HepG2 (cell line): ENCODE results near the gene HSPA1L. TPM values are rescaled to one million over a fixed set of nuclear protein-coding genes. Genes with fewer than 3 reads are reported as not detected.

Experiments
- ATAC-seq: fragments of 200-7000 bp; cut with Tn5 transposase; 3 replicates; pipeline ENCODE4 v1.9.1; 2020; ENCODE audit warnings: mild to moderate bottlenecking, moderate library complexity
- BruUV-seq: library from RNA; stranded (reverse); fragments of 400-500 nt; replicated peaks from 2 replicates; lab custom pipeline; 2021; lab: Mats Ljungman, UMichigan
- CTCF ChIA-PET: fragments of 300-600 bp; formaldehyde crosslinking; extraction: SDS; loops from one replicate; lab custom pipeline; 2021; ENCODE audit warnings: low total read pairs, inconsistent platforms, low intra/inter-chr PET ratio; lab: Yijun Ruan, JAX
- POLR2A ChIA-PET: fragments of 350-600 bp; sonication (Branson Sonifier 250); formaldehyde crosslinking; loops from one replicate; lab custom pipeline; 2020; ENCODE audit warnings: antibody characterized with exemption, inconsistent platforms; lab: Yijun Ruan, JAX
- DNase-seq: peaks from one replicate; pipeline ENCODE4 v3.0.0-alpha.2; 2015; ENCODE audit warnings: low spot score
- FAIRE-seq: peaks from 3 replicates; lab custom pipeline; 2011; peaks lifted over from hg19 to GRCh38; lab: Jason Lieb, UNC
- H2AFZ ChIP-seq: one replicate; pipeline ENCODE4 v1.6.1; 2011; ENCODE audit warnings: low read length, inconsistent platforms
- H3K27ac ChIP-seq: fragments of 300-600 bp; 3 replicates; pipeline ENCODE4 v1.8.0; 2011; ENCODE audit warnings: mixed run types, mild to moderate bottlenecking, mixed read lengths, low read length, inconsistent platforms; ENCODE audit not compliant: insufficient read depth; ENCODE audit errors: extremely low read length
- H3K27me3 ChIP-seq, 2 experiments: fragments of 200-600 bp in 1 of 2; 2 replicates in 1 of 2; 3 replicates in 1 of 2; pipeline versions ENCODE4 v1.6.0 to v1.8.0; 2011; ENCODE audit warnings: low read length in 2 of 2, mild to moderate bottlenecking in 2 of 2, moderate library complexity in 2 of 2, inconsistent platforms in 1 of 2; ENCODE audit not compliant: insufficient read depth in 2 of 2, control insufficient read depth in 1 of 2
- H3K36me3 ChIP-seq, 2 experiments: fragments of 200-600 bp in 1 of 2; replicated peaks in 1 of 2; 2 replicates in 1 of 2; 3 replicates in 1 of 2; pipeline versions ENCODE4 v1.5.1 to v1.8.0; 2011; ENCODE audit warnings: low read length in 2 of 2, inconsistent platforms in 1 of 2; ENCODE audit not compliant: insufficient read depth in 2 of 2, control insufficient read depth in 1 of 2
- H3K4me1 ChIP-seq: 2 replicates; pipeline ENCODE4 v1.5.1; 2012; ENCODE audit warnings: low read length, inconsistent platforms; ENCODE audit not compliant: insufficient read depth
- H3K4me2 ChIP-seq: 2 replicates; pipeline ENCODE4 v1.6.0; 2011; ENCODE audit warnings: low read depth, low read length, inconsistent platforms
- H3K4me3 ChIP-seq, 3 experiments: fragments of 200-600 bp in 1 of 3; sonication (generic), shearing (Covaris generic) in 1 of 3; replicated peaks in 1 of 3; 2 replicates each; pipeline ENCODE4 v1.5.1; 2011 to 2016; ENCODE audit warnings: low read length in 3 of 3, inconsistent platforms in 2 of 3, low read depth in 2 of 3, mild to moderate bottlenecking in 2 of 3, control low read depth in 1 of 3, mixed read lengths in 1 of 3; ENCODE audit not compliant: insufficient read depth in 1 of 3
- H3K79me2 ChIP-seq: one replicate; pipeline ENCODE4 v1.6.1; 2011; ENCODE audit warnings: low read length, inconsistent platforms; ENCODE audit not compliant: insufficient read depth
- H3K9ac ChIP-seq: 2 replicates; pipeline ENCODE4 v1.6.0; 2011; ENCODE audit warnings: mild to moderate bottlenecking, low read depth, low read length, inconsistent platforms; ENCODE audit not compliant: insufficient read depth
- H3K9me3 ChIP-seq: 2 replicates; pipeline ENCODE4 v1.5.1; 2012; ENCODE audit warnings: mild to moderate bottlenecking, low read length
- H4K20me1 ChIP-seq: 2 replicates; pipeline ENCODE4 v1.6.0; 2011; ENCODE audit warnings: inconsistent platforms, mild to moderate bottlenecking, low read length, moderate library complexity; ENCODE audit not compliant: insufficient read depth
- BHLHE40 ChIP-seq: IDR thresholded peaks from 2 replicates; pipeline ENCODE4 v1.6.1; 2011; ENCODE audit warnings: low read length, improper control_type of control experiment
- CENPX ChIP-seq: sonication (generic); formaldehyde crosslinking; IDR thresholded peaks from 2 replicates; pipeline ENCODE4 v1.9.0; 2021; ENCODE audit warnings: mild to moderate bottlenecking, missing genetic modification reagents, moderate library complexity
- KMT2A ChIP-seq: sonication (generic); formaldehyde crosslinking; IDR thresholded peaks from 2 replicates; pipeline ENCODE4 v1.4.0; 2020; ENCODE audit warnings: missing genetic modification reagents
- RBM22 ChIP-seq: fragments of 200-400 bp; formaldehyde crosslinking; optimal IDR thresholded peaks from 2 replicates; pipeline ENCODE3; 2017; ENCODE audit warnings: mild to moderate bottlenecking, low read length, moderate library complexity
- SP140L ChIP-seq: sonication (generic); formaldehyde crosslinking; IDR thresholded peaks from 2 replicates; pipeline ENCODE4 v1.4.0; 2020; ENCODE audit warnings: missing genetic modification reagents, borderline replicate concordance
- ZC3H4 ChIP-seq: sonication (generic); formaldehyde crosslinking; IDR thresholded peaks from 2 replicates; pipeline ENCODE4 v1.4.0; 2020; ENCODE audit warnings: missing genetic modification reagents, borderline replicate concordance
- ZFY ChIP-seq: sonication (generic); formaldehyde crosslinking; IDR thresholded peaks from 2 replicates; pipeline ENCODE4 v1.4.0; 2020; ENCODE audit warnings: missing genetic modification reagents
- ZNF160 ChIP-seq: sonication (generic); formaldehyde crosslinking; IDR thresholded peaks from 2 replicates; pipeline ENCODE4 v1.8.0; 2022; ENCODE audit warnings: mild to moderate bottlenecking, inconsistent platforms, missing genetic modification reagents
- ZNF382 ChIP-seq: sonication (generic); formaldehyde crosslinking; IDR thresholded peaks from 2 replicates; pipeline ENCODE4 v1.5.0; 2020; ENCODE audit warnings: missing genetic modification reagents, mild to moderate bottlenecking, borderline replicate concordance
- ZNF883 ChIP-seq: sonication (generic); formaldehyde crosslinking; IDR thresholded peaks from 2 replicates; pipeline ENCODE4 v1.5.1; 2020; ENCODE audit warnings: mild to moderate bottlenecking, missing genetic modification reagents; ENCODE audit errors: not compliant biosample characterization
- ZSCAN30 ChIP-seq: sonication (generic); formaldehyde crosslinking; IDR thresholded peaks from 2 replicates; pipeline ENCODE4 v1.5.0; 2020; ENCODE audit warnings: mild to moderate bottlenecking, missing genetic modification reagents
- WGBS: methylation state at CpG from one replicate; pipeline ENCODE4 v1.1.6; 2017; ENCODE audit warnings: low lambda C conversion rate; 5-methylcytosine and 5-hydroxymethylcytosine counted together
- in situ Hi-C: cut with HindIII; loops from 2 replicates; pipeline ENCODE4 v1.10.0; 2017; ENCODE audit warnings: low pct_unique_long_range_greater_than_20kb; ENCODE audit not compliant: extremely low pct_ligation_motif_present
- intact Hi-C: fragments of 100-400 bp; cut with micrococcal nuclease; formaldehyde crosslinking; loops from one replicate; pipeline ENCODE4 v1.10.0; 2022; ENCODE audit not compliant: unreplicated experiment
- polyA plus RNA-seq, 8 experiments: library from polyadenylated mRNA; depleted of rRNA in 3 of 8; stranded (reverse) in 7 of 8; unstranded in 1 of 8; fragments of >200 nt; fragmentation: Illumina TruSeq in 4 of 8; extraction: Trizol in 4 of 8; gene quantifications; 2 replicates each; pipeline versions ENCODE4 v1.2.1 to v1.2.3, GENCODE V29; 2011 to 2016; ENCODE audit warnings: low read depth in 4 of 8, missing spikeins in 1 of 8, mixed read lengths in 1 of 8; ENCODE audit not compliant: insufficient read depth in 1 of 8
- total RNA-seq, 5 experiments: library from RNA; depleted of rRNA; stranded (reverse); fragments of >200 nt; fragmentation: Illumina TruSeq; extraction: Trizol; gene quantifications; 2 replicates each; pipeline ENCODE4 v1.2.3, GENCODE V29; 2016; ENCODE audit warnings: low read depth in 1 of 5
- TF ChIP-seq, protein P1 (sequence below): sonication (generic); formaldehyde crosslinking; IDR thresholded peaks from 2 replicates; pipeline ENCODE4 v1.8.0; 2022; ENCODE audit warnings: missing genetic modification reagents, low read depth, mild to moderate bottlenecking, borderline replicate concordance
- TF ChIP-seq, protein P2 (sequence below): IDR thresholded peaks from 2 replicates; pipeline ENCODE4 v1.6.1; 2012; ENCODE audit warnings: inconsistent platforms
- TF ChIP-seq, protein P3 (sequence below): fragments of 450-650 bp; IDR thresholded peaks from 2 replicates; pipeline ENCODE4 v1.6.1; 2017; ENCODE audit warnings: mild to moderate bottlenecking

The HSPA1L gene
- total and polyA plus RNA-seq, 2 of the 13 experiments (the other 11 are each of a cell fraction or from before 2014, with no cell fraction given), result 0.55 to 1.0 TPM

DNA sequence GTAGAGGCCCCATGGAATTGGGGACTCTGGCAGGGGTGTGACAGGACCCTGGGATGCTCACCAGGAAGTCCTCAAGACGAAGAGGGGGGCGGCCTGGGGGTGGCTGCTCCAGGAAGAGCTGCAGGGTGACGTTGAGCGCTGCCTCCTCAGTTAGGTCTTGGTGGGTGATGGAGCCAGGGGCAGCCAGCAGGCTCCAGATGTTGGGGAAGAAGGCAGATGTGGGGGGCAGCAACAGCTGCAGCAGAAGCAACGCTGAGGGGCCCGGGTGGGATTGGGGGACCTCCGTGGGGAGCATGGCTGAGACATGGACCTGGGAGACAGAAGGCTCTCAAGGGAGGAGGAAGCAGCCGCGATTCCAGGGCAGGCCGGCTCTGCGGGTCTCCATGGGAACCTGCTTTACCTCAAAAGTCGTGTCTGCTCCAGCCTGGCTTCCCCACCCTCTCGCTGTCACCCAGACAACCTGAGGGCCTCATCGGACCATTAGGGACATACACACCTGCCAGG, 38.5 kb downstream of the HSPA1L start (continued):
- TF ChIP-seq ZC3H4 (CRISPR knock-in tag) (no peak), CENPX (CRISPR knock-in tag) (no peak)
- TF ChIP-seq, protein P1, sequence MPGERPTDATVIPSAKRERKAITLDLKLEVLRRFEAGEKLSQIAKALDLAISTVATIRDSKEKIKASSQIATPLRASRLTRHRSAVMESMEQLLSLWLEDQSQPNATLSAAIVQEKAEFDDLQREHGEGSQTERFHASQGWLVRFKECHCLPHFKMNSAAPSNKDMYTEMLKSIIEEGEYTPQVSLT (CRISPR knock-in tag), result no peak

DNA sequence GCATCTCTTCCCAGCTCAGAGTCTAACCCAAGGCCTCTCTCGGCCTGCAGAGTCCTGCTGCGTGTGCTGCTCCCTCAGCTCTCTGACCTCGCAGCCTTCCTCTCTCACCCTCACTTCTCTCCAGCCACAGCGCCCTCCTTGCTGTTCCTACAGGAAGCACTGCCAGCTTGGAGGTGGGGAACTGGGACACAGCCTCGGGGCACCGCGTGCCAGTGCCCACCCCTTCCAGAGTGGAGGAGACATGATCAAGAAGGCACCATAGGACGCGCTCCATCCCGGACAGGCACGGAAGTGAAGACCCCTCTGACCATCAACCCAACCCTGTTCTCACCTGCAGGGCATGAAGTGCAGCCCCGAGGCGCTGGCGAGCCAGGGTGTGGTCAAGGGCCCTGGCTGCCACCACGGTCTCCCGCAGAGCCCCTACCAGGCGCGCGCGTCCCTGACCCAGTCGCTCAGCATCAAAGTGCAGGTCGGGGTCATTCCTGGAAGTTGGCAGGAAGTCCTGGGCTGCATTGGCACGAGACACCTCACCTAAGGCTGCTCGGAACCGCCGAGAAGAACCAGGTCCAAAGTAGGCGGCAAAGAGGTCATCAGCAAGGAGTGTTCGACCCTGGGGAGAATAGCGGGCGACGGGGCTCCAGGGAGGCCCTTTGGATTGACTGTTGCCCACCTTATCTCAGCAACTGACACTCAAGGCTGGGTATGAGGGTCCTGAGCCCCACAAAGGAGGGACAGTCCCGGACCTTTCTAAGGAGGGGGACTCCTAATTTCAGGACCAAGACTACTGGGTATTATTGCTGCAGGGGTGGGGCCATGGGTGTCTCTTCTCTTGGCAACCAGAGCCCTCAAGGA, 39.2 kb downstream of the HSPA1L start:
- Histone ChIP-seq H3K4me2 (peak overlapping the region; percentile 88), H3K9ac (peak overlapping the region; percentile 62), H3K4me3 (peak overlapping the region; percentile 35 to 72 (median 45); a peak in 5 of 6 replicates), H3K27ac (no peak overlapping the region), H4K20me1 (no peaks in the 10 kb centered on the region), H3K4me1 (peaks cover 57% of the 10 kb centered on the region), H3K36me3 (peaks cover 14% of the 10 kb centered on the region in 2 experiments; a peak in 4 of 5 replicates), H3K27me3 (no peaks in the 10 kb centered on the region), H3K9me3 (no peaks in the 10 kb centered on the region), H3K79me2 (no peaks in the 10 kb centered on the region), H2AFZ (no peak overlapping the region)
- FAIRE-seq, result no peak
- DNase-seq, result no peak
- intact Hi-C loops, result loop anchor here (10.0 kb wide), 1 partner anchor 149 kb away; the partner anchor contains the start of gene C2
- WGBS, result 40% methylated on average over 22 of the region's 32 CpGs
- ChIA-PET CTCF (no interaction called here), POLR2A (interaction anchor here (1.0 to 9.0 kb wide), 20 partner anchors 8 to 175 kb away, joined by 3 to 279 read pairs (median 6); partner anchors contain the start of genes ABHD16A, APOM, BAG6 and CLIC1)
- in situ Hi-C loops, result no loop called here
- ATAC-seq, result peak; percentile 27
- no TSS peak for BruUV-seq
- TF ChIP-seq, protein P2, sequence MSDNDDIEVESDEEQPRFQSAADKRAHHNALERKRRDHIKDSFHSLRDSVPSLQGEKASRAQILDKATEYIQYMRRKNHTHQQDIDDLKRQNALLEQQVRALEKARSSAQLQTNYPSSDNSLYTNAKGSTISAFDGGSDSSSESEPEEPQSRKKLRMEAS, result peak; percentile 39
- TF ChIP-seq ZNF160 (CRISPR knock-in tag), result no peak
- TF ChIP-seq RBM22, result no peak
- TF ChIP-seq ZFY (CRISPR knock-in tag), result peak; percentile 47; the same call in 1 of the 2 replicates
- TF ChIP-seq ZSCAN30, result no peak
- no peak for TF ChIP-seq SP140L (CRISPR knock-in tag)
- no peak for TF ChIP-seq BHLHE40
- TF ChIP-seq, protein P3, sequence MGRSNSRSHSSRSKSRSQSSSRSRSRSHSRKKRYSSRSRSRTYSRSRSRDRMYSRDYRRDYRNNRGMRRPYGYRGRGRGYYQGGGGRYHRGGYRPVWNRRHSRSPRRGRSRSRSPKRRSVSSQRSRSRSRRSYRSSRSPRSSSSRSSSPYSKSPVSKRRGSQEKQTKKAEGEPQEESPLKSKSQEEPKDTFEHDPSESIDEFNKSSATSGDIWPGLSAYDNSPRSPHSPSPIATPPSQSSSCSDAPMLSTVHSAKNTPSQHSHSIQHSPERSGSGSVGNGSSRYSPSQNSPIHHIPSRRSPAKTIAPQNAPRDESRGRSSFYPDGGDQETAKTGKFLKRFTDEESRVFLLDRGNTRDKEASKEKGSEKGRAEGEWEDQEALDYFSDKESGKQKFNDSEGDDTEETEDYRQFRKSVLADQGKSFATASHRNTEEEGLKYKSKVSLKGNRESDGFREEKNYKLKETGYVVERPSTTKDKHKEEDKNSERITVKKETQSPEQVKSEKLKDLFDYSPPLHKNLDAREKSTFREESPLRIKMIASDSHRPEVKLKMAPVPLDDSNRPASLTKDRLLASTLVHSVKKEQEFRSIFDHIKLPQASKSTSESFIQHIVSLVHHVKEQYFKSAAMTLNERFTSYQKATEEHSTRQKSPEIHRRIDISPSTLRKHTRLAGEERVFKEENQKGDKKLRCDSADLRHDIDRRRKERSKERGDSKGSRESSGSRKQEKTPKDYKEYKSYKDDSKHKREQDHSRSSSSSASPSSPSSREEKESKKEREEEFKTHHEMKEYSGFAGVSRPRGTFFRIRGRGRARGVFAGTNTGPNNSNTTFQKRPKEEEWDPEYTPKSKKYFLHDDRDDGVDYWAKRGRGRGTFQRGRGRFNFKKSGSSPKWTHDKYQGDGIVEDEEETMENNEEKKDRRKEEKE, result no peak
- TF ChIP-seq KMT2A (CRISPR knock-in tag), result no peak
- peak; percentile 36 for TF ChIP-seq ZNF883 (CRISPR knock-in tag)
- TF ChIP-seq ZNF382 (CRISPR knock-in tag), result no peak
